Brain pericyte (primary cell): Measurements from ENCODE around the gene RASSF5.
A peak's percentile ranks its signal among the peaks of the same experiment; 100 is the strongest.

ENCODE experiments used
- DNase-seq: peaks from one replicate; pipeline ENCODE4 v3.0.0-alpha.2; 2012; ENCODE audit warnings: low read depth, low spot score

Gene RASSF5

GRCh38 chr1:206634365-206635079, 127.2 kb downstream of the RASSF5 start:
- peak; percentile 39 for DNase-seq

GRCh38 chr1:206635080-206635977, 128.0 kb downstream of the RASSF5 start, which contains the start of gene DYRK3:
Gene DYRK3, plus strand, starts transcription at chr1:206635536. Its CDS starts 168 bp downstream, at chr1:206635704.
- peak; percentile 34 for DNase-seq

GRCh38 chr1:206635978-206636345, 128.6 kb downstream of the RASSF5 start:
- no peak for DNase-seq

DNA sequence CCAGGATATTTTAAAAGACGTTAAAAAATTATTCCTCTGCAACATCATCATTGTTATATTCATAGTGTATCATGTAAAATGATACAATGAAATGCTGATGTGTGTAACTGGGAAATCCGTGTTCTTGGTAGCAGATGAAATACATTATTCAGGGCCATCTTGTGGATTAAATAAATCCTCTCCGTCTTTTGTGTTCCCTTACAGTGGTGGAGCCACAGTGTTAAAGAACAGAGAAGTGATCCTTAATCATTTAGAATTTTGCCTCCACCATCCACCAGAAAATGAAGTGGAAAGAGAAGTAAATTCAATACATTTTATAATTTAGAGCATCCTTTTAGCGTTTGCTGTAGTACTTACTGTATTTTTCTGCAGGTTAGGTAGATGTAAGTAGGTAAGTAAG, 129.3 kb downstream of the RASSF5 start:
- DNase-seq: no peak

GRCh38 chr1:206637605-206638004, 130.3 kb downstream of the RASSF5 start:
- no peak for DNase-seq
